ENCODE results near the gene GRIN2C. TPM values are rescaled to one million over a fixed set of nuclear protein-coding genes. Genes with fewer than 3 reads are reported as not detected.

Gene GRIN2C
- total RNA-seq, 3 donors from 2014 or later (not counting 1 experiment from before 2014, with no cell fraction given): not detected

GRCh38 chr17:74810699-74811485 lies 48.8 kb downstream of the GRIN2C start:
- H3K9me3 Mint-ChIP-seq: no peaks in the 10 kb centered on the region
- H3K27me3 ChIP-seq (ENCODE audit: control insufficient read depth, insufficient read depth, low read length): no peaks in the 10 kb centered on the region
- H3K4me1 ChIP-seq (ENCODE audit: control insufficient read depth, insufficient read depth, low read length): peaks cover 19% of the 10 kb centered on the region
- H3K27ac Mint-ChIP-seq: no peak overlapping the region
- H3K27ac ChIP-seq (ENCODE audit: low read length): no peak overlapping the region
- no peak for DNase-seq
- no peaks in the 10 kb centered on the region for H3K9me3 ChIP-seq (ENCODE audit: control insufficient read depth, insufficient read depth, low read length)
- no peak for ATAC-seq
- intact Hi-C loops (cut with micrococcal nuclease): no loop called here
- no peak overlapping the region for H3K4me3 ChIP-seq (ENCODE audit: low read length)
- H3K4me3 Mint-ChIP-seq: no peak overlapping the region
- no peak for TF ChIP-seq CTCF (IDR thresholded peaks at IDR 0.05)
- no peaks in the 10 kb centered on the region for H3K36me3 Mint-ChIP-seq
- no peaks in the 10 kb centered on the region for H3K27me3 Mint-ChIP-seq (ENCODE audit: low read depth in 2 of 2)
- H3K4me1 Mint-ChIP-seq: peaks cover 3 to 6% of the 10 kb centered on the region in 2 donors
- 98% methylated on average over 15 of the region's 15 CpGs for WGBS (ENCODE audit: insufficient coverage)
- peaks cover 16% of the 10 kb centered on the region for H3K36me3 ChIP-seq (ENCODE audit: control insufficient read depth, insufficient read depth, low read length)

GRCh38 chr17:74808714-74809430 lies 50.8 kb downstream of the GRIN2C start:
- Mint-ChIP-seq H3K27ac (no peak overlapping the region), H3K4me1 (peaks cover 0 to 11% of the 10 kb centered on the region in 2 donors), H3K36me3 (no peaks in the 10 kb centered on the region), H3K27me3 (ENCODE audit: low read depth in 2 of 2) (no peaks in the 10 kb centered on the region), H3K9me3 (no peaks in the 10 kb centered on the region), H3K4me3 (no peak overlapping the region)
- no peak overlapping the region for H3K27ac ChIP-seq (ENCODE audit: low read length)
- peaks cover 28% of the 10 kb centered on the region for H3K36me3 ChIP-seq (ENCODE audit: control insufficient read depth, insufficient read depth, low read length)
- no peak for TF ChIP-seq CTCF (IDR thresholded peaks at IDR 0.05)
- no peaks in the 10 kb centered on the region for H3K9me3 ChIP-seq (ENCODE audit: control insufficient read depth, insufficient read depth, low read length)
- no peaks in the 10 kb centered on the region for H3K27me3 ChIP-seq (ENCODE audit: control insufficient read depth, insufficient read depth, low read length)
- peaks cover 16% of the 10 kb centered on the region for H3K4me1 ChIP-seq (ENCODE audit: control insufficient read depth, insufficient read depth, low read length)
- WGBS (ENCODE audit: insufficient coverage): 60% methylated on average over 17 of the region's 17 CpGs
- ATAC-seq: no peak
- no peak overlapping the region for H3K4me3 ChIP-seq (ENCODE audit: low read length)
- no peak for DNase-seq
- intact Hi-C loops (cut with micrococcal nuclease): no loop called here

- no peak for DNase-seq
- Histone ChIP-seq H3K4me3 (ENCODE audit: low read length) (no peak overlapping the region), H3K9me3 (ENCODE audit: control insufficient read depth, insufficient read depth, low read length) (no peaks in the 10 kb centered on the region), H3K27me3 (ENCODE audit: control insufficient read depth, insufficient read depth, low read length) (no peaks in the 10 kb centered on the region), H3K27ac (ENCODE audit: low read length) (no peak overlapping the region), H3K36me3 (ENCODE audit: control insufficient read depth, insufficient read depth, low read length) (peaks cover 30% of the 10 kb centered on the region), H3K4me1 (ENCODE audit: control insufficient read depth, insufficient read depth, low read length) (peaks cover 14% of the 10 kb centered on the region)
- no peaks in the 10 kb centered on the region for H3K36me3 Mint-ChIP-seq
- no peak overlapping the region for H3K4me3 Mint-ChIP-seq
- no peak for TF ChIP-seq CTCF (IDR thresholded peaks at IDR 0.05)
- intact Hi-C loops (cut with micrococcal nuclease): no loop called here
- ATAC-seq: no peak
- H3K4me1 Mint-ChIP-seq: peaks cover 0 to 5% of the 10 kb centered on the region in 2 donors
- no peak overlapping the region for H3K27ac Mint-ChIP-seq
- no peaks in the 10 kb centered on the region for H3K9me3 Mint-ChIP-seq
- no peaks in the 10 kb centered on the region for H3K27me3 Mint-ChIP-seq (ENCODE audit: low read depth in 2 of 2)
- 68% methylated on average over 6 of the region's 6 CpGs for WGBS (ENCODE audit: insufficient coverage)
Observed at GRCh38 chr17:74807925-74808324, 51.8 kb downstream of the GRIN2C start.

All from natural killer cell (primary cell).